GM21723 (cell line): ENCODE data around the gene RANBP10.

Experiments used
- ATAC-seq: cut with Tn5 transposase; IDR thresholded peaks from one replicate; pipeline ENCODE4 v1.9.1; 2021; ENCODE audit warnings: mild to moderate bottlenecking, moderate library complexity; ENCODE audit not compliant: unreplicated experiment

The RANBP10 gene

GRCh38 chr16:67828651-67829050 lies 22.3 kb upstream of the RANBP10 start:
- no peak for ATAC-seq

GRCh38 chr16:67825906-67826305 lies 19.5 kb upstream of the RANBP10 start:
- no peak for ATAC-seq

GRCh38 chr16:67825119-67825518 lies 18.8 kb upstream of the RANBP10 start:
- ATAC-seq = no peak

- no peak for ATAC-seq
Measured at GRCh38 chr16:67822511-67822910, 16.2 kb upstream of the RANBP10 start.

- no peak for ATAC-seq
Measured at GRCh38 chr16:67820608-67821259, 14.4 kb upstream of the RANBP10 start.

- no peak for ATAC-seq
Measured at GRCh38 chr16:67814567-67814966, 8.2 kb upstream of the RANBP10 start.

- ATAC-seq = no peak
Measured at GRCh38 chr16:67811899-67812298, 5.5 kb upstream of the RANBP10 start.

- ATAC-seq = no peak
Measured at GRCh38 chr16:67807148-67807682, 855 bp upstream of the RANBP10 start.

- ATAC-seq = no peak
Measured at GRCh38 chr16:67805718-67806427, 487 bp downstream of the RANBP10 start.

- no peak for ATAC-seq
Measured at GRCh38 chr16:67804853-67805542, 1.4 kb downstream of the RANBP10 start.

- no peak for ATAC-seq
Measured at GRCh38 chr16:67803894-67804293, 2.5 kb downstream of the RANBP10 start.

GRCh38 chr16:67801883-67802282 lies 4.5 kb downstream of the RANBP10 start:
- no peak for ATAC-seq

- ATAC-seq = no peak
Measured at GRCh38 chr16:67801241-67801640, 5.1 kb downstream of the RANBP10 start.

- no peak for ATAC-seq
Measured at GRCh38 chr16:67800338-67800926, 5.9 kb downstream of the RANBP10 start.

- ATAC-seq = no peak
Measured at GRCh38 chr16:67796099-67796718, 10.2 kb downstream of the RANBP10 start.

GRCh38 chr16:67790071-67790470 lies 16.3 kb downstream of the RANBP10 start:
- ATAC-seq = no peak

GRCh38 chr16:67786491-67786890 lies 19.9 kb downstream of the RANBP10 start:
- no peak for ATAC-seq

- ATAC-seq = no peak
Measured at GRCh38 chr16:67783353-67783725, 23.0 kb downstream of the RANBP10 start.

- no peak for ATAC-seq
Measured at GRCh38 chr16:67782567-67783352, 23.6 kb downstream of the RANBP10 start.

GRCh38 chr16:67781565-67781921 lies 24.8 kb downstream of the RANBP10 start:
- no peak for ATAC-seq
